ENCODE data around the gene KCND3.

The KCND3 gene

DNA sequence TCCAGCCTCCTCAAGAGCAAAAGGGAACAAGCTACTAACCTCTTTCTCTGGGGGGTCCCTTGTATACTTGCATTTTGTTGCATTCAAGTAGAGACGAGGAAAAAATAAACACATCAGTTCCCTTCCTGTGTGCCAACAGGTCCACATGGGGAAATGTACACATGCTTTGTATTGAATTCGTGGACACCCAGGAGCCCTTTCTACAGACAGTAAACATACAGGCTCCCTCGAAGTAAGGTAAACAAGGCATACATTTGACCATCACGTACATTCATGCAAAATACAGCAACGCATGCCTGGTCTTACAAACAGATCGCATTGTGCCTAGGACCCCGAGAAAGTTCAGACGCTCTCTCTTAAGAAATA, 1.1 kb downstream of the KCND3 start:
- DNase-seq: no peak

DNA sequence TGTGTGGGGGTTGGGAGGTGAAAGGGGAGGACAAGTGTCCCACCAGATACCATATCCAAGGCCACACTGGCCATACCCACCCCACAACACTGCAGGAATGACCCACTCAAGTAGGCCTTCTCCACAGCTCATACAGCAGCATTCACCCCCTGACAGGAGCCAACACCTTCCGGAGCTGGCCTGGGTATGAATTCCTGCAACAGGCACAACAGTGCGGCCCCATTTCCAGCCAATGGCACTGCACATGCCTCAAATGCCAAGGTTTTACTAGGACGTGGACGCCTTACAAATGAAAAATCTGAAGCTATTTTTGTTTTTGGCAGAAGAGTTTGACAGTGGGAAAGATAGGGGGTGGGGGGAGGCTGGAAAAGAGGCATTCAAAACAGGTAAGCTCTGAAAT, 2.0 kb downstream of the KCND3 start:
- DNase-seq: no peak

DNA sequence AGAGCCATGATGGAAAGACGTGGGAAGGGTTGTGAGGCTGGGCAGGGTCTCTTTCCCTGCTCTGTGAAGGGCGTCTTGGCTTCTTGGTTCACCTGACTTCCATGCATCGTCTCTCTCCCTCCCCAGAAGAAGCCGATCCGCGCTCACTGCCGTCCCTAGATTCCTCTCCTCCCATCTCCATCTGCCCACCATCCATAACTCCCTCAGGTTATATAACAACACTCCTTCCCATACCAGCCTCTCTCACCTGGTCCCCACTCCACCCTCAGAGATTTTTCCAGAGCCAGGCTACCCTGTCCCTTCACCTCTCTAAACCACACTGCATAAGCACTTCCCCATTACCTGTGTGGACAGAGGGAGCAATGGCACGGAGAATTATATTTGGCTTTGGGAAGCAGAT, 6.0 kb downstream of the KCND3 start:
- DNase-seq: no peak

DNA sequence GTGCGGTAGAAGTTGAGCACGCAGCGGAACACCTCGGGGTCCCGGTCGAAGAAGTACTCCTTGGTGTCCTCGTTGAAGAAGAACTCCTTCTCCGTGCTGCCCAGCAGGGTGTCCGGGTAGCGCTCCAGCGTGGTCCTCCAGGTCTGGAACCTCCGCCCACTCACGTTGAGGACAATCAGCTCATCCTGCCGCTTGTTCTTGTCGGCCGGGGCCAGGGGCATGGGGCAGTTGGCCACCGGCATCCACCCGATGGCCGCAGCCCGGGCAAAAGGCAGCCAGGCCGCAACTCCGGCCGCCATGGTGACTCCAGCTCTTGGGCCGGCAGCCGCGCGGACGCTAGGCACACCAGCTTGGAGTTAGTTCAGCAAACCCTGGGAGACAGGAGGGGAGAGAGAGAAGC, 7.0 kb downstream of the KCND3 start:
- DNase-seq: no peak

DNA sequence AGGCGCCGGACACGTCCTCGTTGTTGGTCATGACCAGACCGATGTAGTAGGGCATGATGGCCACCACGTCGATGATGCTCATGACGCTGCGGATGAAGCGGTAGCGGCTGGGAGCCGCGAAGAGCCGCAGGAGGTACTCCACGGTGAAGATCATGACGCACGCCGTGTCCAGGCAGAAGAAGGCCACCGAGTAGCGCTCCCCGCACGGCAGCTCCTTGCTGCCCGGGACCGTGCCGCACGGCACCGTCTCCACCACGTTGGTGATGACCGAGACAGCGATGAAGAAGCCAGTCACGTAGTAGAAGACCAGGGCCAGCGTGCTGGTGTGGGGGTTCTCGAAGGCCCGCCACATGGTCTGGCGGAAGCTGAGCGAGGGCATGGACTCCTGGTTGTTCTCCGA, 7.6 kb downstream of the KCND3 start:
- no peak for DNase-seq

DNA sequence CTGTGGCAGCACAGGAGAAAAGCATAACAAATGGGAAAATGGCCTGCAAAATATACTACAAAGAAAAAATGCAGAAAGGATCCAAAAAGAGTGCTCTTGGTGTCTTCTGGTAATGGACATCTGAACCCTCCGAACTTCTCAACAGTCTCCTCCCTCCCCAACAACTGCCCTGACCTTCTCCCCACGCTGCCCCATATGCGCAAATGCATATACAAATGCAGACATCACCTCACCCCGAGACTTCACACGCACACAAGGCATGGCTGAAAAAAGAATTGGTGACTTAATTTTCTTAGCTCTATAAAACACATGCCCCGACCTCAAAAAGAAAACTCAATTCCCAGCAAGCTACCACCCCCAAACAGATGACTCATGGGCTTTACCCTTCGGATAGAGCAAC, 8.4 kb downstream of the KCND3 start:
- no peak for DNase-seq

DNA sequence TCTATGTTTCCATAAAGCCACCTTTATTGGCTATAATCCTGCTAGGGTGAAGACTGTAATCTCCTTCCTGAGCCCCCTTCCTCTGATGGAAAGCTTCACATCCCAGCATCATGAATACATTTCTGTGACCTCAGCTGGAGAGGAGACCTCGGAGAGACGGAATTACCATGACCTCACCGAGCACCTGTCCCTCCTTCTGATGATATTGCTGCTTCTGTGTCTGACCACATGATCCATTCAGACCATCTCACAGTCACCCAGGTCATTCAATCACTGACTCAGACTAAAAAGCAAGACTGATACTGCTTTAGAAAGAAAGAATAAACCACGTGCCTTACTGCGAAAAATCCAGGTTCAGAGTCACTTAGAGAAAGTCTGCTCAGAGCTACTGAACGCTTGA, 8.8 kb downstream of the KCND3 start:
- no peak for DNase-seq

DNA sequence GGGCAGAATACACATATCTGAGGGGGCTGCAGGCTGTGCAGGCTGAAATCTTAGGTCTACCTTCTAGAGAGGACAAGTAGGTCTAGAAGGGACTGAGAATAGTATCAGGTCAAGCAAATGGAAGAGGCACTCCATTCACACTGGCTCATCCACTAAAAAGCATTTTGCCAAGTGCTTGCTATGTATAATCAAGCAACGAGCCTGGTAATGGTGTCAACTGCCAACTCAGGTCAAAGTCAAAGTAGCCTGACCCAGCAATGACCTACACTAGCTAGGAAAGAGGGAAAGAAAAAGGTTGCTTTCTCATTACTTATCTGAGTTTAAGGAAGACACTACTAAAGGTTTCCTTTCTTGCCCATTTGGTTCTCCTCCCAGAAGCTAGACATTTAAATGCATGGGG, 10.8 kb downstream of the KCND3 start:
- no peak for DNase-seq

DNA sequence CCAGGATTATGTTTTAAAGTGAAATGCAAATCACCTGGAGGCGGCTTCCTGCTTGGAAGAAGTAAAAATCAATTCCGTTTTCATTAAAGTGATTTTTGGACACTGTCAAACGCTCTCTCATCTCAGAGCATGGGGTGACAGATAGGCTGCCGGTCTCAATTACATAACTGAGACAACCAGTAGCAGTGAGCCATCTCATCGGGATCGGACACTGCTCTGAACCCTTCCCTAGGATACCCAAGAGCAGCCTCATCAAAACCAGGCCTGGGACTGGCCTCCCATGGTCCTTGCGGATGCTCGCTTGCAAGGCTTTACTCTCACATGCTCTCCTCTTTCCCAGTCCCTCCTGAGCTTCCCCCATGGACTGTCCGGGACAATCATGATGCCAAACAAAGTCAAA, 12.1 kb downstream of the KCND3 start:
- DNase-seq: no peak

DNA sequence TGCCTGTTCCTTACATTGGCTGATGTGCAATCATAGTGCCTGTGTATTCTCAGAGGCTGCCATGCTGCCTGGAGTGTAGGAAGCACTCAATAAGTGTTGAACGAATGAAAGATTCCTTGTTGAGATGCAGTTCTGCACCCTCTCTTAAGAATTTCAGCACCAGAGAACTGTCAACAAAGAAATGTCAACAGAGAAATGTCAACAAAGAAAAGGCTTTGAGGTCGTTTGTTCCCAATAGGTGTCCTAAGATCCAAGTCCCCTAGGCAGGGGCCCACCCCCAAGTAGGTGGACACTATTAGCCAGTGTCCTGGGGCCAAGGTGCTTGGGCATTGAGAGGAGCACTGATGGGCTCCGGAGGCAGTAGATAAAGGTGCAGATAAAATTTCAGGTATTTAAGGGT, 12.6 kb downstream of the KCND3 start:
- no peak for DNase-seq

DNA sequence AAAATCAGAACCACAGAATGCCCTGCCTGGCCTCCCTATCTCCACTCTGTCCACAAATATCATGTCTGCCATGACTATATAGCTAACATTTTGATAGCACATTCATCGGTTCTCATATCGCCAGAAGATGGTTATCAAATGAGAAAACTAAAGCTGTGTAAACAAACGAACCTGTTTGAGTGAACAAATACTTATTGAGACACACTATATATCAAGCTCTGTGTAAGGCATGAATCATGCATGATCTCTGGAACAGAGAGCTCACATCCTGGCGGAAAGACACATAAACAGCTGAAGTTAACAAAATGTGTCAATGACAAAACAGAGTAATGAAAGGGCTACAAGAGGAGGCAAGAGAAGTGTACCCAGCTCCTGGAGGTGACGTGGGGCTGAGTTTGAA, 13.1 kb downstream of the KCND3 start:
- DNase-seq: no peak

DNA sequence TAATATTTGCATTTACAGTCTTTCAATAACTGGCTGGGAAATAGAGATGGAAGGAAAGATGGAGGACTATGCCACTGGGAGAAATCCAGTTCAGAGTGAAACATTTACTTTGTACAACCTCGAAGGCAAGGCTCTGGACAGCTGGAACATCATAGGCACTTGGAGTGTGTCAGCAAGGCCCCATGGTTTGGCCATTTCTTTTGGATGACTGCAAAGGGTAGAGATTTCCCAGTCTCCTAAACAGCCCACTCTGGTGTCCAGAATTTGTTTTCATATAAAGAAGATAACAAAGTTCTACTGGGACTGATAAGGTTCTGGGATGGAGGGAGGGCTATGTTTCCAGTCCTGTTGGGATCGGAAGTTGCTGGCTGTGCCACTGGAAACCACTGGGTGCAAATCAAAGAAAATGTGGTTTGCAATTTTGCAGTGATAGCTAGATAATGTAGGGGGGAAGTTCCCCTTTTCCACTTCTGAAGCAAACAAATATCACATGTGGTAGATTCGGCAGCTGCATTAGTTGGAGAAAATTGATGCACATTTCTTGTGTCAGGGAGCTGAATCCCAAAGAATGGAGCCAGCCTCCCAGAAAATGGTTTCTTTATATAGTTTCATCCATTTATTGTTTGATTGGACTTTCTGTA, 16.2 kb downstream of the KCND3 start:
- no peak for DNase-seq

DNA sequence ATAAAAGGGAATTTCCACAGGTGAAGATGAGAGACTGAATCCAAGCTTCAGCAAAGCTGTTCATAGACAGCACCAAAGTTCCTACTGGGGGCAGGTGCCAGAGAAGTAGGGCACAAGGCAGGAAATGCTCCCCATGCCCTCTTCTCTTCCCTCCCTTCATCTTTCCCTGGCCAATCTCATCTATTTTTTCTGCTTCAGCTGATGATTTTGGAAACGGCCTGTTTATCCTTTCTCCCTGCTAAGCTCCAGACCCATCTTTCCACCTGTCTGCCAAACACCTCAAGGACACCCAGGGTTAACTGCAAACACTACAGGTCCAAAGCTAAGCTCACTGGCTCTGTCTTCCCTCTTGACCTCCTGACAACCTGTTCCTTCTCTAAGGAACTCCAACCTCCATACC, 18.1 kb downstream of the KCND3 start:
- DNase-seq: no peak

DNA sequence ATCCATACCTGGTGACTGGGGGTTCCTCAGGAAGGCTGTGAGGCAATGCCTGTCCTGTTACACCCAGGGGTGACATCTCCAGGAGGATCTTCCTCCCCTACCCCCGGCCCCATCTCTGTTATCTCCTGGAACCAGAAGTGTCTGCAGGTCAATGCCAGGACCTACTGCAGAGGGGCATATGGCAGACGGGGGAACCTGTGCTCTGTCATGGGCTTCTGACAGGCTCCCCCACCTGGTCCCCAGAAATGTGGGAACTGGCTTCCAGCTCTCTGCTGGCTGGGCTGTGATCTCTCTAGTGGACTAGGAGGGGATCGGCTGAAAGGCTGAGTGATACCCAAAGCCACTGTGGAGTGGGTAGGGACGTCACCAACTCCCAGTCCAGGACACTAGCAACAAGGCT, 21.0 kb downstream of the KCND3 start:
- no peak for DNase-seq

DNA sequence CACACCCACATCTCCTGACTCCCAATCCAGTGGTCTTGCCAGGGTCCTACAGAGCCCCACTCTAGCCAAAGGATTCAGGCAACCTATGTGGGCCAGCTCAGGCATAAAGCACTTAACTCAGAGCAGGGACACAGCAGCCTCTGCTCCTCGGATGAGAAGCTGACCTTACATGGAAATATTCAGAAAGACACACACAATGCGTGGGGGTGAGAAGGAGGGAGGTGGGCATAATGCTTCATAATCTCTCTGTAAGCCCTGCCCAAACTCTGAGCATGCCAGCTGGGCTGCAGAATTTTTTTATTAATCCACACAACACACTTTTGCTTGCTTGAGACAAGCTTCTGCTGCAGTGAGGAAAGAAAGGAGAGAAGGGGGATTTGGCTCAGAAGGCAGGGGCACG, 21.6 kb downstream of the KCND3 start:
- DNase-seq: no peak

DNA sequence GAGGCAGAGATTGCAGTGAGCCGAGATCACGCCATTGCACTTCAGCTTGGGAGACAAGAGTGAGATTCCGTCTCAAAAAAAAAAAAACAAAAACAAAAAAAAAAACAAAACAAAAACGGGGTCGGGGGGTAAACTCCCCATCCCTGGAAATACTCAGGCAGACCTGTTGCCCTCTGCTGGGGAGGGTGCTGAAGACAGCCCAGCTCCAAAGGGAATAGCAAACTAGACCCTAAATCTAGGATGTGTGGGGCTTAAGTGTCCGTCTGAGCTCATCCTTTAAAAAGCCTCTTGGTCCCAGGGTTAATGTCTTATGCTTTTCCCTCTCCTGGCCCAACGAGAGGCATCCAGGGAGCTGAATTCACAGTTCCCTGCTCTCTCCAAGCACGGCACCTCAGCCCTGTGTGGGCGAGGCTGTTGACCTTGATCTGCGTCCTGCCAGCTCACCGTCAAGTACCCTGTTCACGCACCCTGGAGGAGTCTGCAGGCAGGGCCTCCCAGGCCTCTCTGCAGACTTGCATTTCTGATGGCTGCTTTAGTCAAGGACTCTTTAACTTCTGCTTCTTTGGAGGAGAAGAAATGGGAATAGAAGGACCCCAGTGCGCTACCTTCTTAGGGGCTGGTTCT, 22.3 kb downstream of the KCND3 start:
- no peak for DNase-seq

DNA sequence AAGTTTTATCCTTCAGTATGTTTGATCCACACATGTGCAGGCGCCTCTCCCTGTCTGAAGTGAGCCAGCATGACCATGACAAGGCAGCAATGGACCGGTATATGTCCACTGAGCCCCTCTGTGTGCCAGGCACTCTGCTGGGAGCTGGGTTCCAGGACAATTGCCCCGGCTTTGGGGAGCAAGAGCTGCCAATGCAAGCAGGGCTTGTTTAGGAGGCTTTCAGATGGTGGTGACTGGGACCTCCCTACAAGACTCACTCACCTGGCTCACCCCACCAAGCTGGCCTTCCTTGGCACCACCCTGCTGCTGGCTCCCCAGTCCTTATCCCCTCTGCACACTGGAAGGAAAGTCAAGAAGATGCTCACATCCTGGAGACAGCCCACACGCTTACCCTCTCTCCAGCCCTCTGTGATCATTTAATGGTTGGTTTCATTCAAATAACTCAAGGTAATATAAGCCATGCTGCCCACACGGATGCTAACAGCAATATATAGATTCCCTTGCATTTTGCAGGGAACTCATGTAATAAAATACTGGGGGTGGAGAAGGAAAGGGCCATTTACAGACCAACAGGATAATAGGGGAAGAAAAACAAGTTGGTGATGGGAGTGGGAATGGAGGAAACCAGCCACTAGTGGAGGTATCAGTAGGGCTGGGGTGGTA, 23.6 kb downstream of the KCND3 start:
- DNase-seq: no peak

DNA sequence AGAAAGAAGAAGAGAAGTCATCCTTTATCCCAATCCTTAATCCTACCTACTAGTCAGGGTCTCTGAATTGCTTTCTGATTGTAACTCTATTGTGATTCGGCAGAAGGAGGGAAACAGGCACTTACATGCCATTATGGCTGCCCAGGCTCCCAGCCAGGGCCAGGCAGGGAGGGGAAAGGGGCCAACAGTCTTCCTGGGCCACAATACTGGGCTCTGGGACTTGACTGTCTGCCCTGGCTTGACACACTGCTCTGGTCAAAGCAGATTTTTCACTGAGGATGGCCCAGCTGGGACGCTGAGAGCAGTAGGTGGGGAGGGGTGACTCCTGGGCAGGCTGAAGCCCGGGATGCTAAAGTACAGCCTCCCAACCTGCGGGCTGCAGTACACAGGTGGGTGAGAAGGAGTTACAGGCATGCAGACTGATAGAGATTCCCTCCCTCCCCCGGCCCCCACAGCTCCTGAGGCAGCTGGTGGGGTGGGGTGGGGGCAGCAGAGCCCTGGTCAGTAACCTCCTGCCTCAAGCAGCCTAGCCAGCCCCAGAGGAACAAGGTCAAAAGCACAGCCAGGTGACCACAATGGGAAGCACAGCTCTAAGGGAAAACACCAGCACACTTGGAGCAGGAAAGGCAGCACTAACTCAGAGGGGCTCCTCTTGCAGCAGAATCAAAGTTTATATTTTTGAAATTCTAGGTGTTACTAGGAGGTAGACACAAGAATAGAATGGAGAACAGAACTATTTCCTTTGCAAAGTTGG, 25.3 kb downstream of the KCND3 start:
- no peak for DNase-seq

DNA sequence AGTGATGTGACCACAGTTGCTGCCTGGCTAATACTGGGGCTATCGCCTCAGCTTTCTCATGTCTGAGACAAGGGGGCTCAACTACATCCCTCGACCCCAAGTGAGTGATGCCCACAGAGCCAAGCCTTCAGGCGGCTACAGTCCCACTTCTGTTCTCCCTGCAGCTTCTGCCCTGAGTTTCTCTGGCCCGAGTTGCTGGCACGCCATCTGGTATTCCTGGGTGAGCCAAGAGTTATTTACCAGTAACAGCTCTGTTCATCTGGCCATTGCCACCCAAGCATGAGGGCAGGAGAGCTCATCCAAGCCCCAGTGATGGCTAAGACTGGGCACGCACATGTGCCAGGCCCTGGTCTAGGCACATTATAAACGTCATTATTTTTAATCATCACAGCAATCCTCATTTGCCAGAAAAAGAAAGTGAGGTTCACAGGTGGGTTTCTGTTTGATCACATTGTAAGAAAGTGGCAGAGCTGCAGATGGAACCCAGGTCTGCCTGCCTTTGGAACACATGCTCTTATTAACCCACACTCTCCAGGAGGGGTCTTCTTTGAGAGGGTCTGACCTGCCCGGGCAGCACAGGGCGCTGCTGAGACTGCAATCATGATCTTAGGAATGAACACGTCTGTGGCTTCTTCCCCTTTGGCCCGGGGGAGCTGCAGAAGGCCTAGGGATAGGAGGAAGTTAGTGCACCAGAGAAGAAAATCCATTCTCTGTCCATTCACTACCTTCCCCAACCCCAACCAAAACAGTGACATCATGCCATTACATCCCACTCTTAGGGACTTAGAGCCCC, 27.5 kb downstream of the KCND3 start:
- DNase-seq: no peak

DNA sequence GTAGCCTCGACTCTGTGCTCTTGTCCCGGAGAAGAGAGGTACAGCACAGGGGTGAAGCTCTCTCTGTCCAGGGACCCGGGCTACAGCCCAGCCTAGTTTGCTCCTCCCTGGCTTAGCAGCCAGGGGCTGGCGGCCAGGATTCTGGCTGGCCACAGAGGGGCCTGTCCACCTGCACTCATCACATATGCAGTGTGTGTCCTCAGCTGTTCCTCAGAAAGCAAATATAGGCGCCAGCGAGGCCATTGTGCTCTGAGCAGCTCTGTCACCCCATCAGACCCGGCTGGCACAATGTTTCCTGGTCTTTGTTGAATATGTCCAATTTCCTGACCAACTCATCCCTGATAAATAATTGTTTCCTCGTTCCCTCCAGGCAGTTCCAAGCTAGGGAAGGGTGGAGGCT, 28.5 kb downstream of the KCND3 start:
- DNase-seq: no peak

DNA sequence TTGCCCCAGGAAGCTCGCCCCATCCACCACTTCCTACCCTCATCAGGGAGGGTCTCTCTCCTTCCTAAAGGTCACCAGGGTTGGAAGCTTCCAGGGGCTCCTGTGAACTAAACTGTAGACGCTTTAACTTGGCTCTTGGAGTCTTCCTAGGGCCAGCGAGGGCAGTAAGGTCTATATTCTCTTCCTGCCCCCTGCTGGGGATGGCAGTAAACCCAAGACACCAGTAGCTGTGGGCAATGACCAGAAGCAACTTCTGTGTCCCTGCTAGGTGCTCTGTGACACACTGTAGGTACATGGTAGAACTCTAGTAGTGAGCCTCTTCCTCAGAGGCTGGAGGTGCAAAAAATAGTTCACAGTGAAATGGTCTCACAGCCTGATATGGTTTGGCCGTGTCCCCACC, 30.0 kb downstream of the KCND3 start:
- no peak for DNase-seq

DNA sequence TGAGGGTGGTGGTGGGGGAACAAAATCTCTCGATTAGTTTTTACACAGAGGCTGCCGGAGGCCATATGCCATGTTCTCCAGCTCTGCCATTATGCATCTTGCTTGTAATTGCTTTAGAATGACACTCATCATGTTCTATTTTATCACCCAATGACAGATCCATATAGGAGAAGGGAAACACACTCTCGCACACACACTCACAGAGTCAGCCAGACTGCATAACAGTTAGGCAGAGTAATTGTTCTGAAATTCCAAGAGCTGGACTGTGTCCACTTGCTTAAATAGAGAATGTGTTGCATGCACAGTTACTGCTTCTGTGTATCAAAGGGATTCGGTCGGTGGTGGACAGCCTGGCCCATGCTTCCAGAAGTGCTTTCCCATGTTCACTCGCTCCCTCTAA, 30.6 kb downstream of the KCND3 start:
- no peak for DNase-seq

DNA sequence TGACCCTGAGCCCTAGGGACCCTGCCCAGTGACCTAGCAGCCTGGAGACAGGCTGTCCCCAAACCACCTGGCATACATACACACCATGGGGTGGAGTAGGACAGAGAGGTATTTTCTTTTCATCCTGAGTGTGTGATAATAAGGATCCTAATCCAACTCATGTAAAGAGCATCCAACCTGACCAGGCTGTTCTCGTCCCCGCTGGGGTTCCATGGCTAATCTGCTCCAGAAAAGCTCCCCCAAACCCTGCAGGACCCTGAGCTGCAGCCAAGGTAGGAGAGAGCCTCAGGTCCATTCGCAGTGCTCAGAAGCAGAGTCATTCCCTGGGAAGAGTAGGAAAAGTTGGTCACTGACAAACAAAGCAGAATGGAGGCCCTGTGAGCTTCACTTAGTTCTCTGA, 31.4 kb downstream of the KCND3 start:
- no peak for DNase-seq

Measured in stimulated activated CD4-positive, alpha-beta T cell treated with anti-CD3 and anti-CD28 coated beads, Interleukin-15, amount 100 ng/mL, for 24 hours (primary cell).